Measurements from ENCODE around the gene NKAIN1. TPM values are rescaled to one million over a fixed set of nuclear protein-coding genes. Genes with fewer than 3 reads are reported as not detected.

NKAIN1 gene
- polyA plus RNA-seq, 2 of the 4 experiments (the other 2 are of a cell fraction): 0.74 to 0.80 TPM

DNA sequence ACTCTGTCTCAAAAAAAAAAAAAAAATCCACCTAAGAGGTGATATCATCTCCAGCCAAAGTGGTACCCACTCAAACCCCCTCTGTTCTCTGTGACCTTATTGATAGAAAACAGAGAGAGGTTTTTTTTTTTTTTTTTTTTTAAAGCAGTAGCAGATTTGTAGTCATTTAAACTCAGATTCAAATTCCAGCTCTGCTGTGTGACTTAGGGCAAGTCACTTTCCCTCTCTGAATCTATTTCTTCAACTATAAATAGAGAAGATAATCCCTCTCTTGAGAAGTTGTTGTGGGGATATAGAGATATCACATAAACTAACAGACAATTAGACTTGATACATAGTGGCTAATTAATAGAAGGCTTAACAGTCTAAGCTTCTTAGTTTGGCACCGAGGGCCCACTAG lies 48.4 kb downstream of the NKAIN1 start:
- ATAC-seq (no peak), DNase-seq (ENCODE audit: low read depth in 1 of 2, low spot score in 1 of 2) (no peak), FAIRE-seq (no peak)
- Histone ChIP-seq H3K9me3 (no peaks in the 10 kb centered on the region), H3K4me2 (no peak overlapping the region), H3K27ac (no peak overlapping the region), H3K4me3 (no peak overlapping the region), H3K4me1 (no peaks in the 10 kb centered on the region)
- TF ChIP-seq JUN (IDR thresholded peaks at IDR 0.05) (no peak), NFE2L2 (conservative IDR thresholded peaks at IDR 0.05; ENCODE audit: low read length) (no peak), RAD21 (conservative IDR thresholded peaks at IDR 0.05 in 1 of 2, IDR thresholded peaks at IDR 0.05 in 1 of 2) (no peak), ZNF302 (CRISPR knock-in tag; IDR thresholded peaks at IDR 0.05) (no peak), JUNB (IDR thresholded peaks at IDR 0.05) (no peak), HDAC2 (IDR thresholded peaks at IDR 0.05) (no peak), ZSCAN20 (CRISPR knock-in tag; IDR thresholded peaks at IDR 0.05) (no peak), EHMT2 (IDR thresholded peaks at IDR 0.05; ENCODE audit: low read depth) (no peak), BHLHE40 (IDR thresholded peaks at IDR 0.05; ENCODE audit: low read depth, low read length) (no peak), FOXS1 (CRISPR knock-in tag; IDR thresholded peaks at IDR 0.05) (no peak), RARB (CRISPR knock-in tag; IDR thresholded peaks at IDR 0.05) (no peak), EHF (CRISPR knock-in tag; IDR thresholded peaks at IDR 0.05) (no peak), KDM5A (IDR thresholded peaks at IDR 0.05) (no peak), EP300 (IDR thresholded peaks at IDR 0.05) (no peak), MAFK (IDR thresholded peaks at IDR 0.05; ENCODE audit: partially characterized antibody) (no peak)
- TF ChIP-seq, protein P1, sequence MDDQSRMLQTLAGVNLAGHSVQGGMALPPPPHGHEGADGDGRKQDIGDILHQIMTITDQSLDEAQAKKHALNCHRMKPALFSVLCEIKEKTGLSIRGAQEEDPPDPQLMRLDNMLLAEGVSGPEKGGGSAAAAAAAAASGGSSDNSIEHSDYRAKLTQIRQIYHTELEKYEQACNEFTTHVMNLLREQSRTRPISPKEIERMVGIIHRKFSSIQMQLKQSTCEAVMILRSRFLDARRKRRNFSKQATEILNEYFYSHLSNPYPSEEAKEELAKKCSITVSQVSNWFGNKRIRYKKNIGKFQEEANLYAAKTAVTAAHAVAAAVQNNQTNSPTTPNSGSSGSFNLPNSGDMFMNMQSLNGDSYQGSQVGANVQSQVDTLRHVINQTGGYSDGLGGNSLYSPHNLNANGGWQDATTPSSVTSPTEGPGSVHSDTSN (IDR thresholded peaks at IDR 0.05): no peak
- TF ChIP-seq, protein P2, sequence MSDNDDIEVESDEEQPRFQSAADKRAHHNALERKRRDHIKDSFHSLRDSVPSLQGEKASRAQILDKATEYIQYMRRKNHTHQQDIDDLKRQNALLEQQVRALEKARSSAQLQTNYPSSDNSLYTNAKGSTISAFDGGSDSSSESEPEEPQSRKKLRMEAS (IDR thresholded peaks at IDR 0.05): no peak
- TF ChIP-seq, protein P3, sequence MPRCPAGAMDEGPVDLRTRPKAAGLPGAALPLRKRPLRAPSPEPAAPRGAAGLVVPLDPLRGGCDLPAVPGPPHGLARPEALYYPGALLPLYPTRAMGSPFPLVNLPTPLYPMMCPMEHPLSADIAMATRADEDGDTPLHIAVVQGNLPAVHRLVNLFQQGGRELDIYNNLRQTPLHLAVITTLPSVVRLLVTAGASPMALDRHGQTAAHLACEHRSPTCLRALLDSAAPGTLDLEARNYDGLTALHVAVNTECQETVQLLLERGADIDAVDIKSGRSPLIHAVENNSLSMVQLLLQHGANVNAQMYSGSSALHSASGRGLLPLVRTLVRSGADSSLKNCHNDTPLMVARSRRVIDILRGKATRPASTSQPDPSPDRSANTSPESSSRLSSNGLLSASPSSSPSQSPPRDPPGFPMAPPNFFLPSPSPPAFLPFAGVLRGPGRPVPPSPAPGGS (IDR thresholded peaks at IDR 0.05): no peak
- CTCF ChIA-PET: interaction anchor here (0.7 to 7.5 kb wide), 6 partner anchors 8 to 232 kb away, joined by 3 to 48 read pairs (median 3); no protein-coding TSS in a partner anchor
- WGBS (ENCODE audit: missing lambda C conversion rate): 59% methylated on average over 1 of the region's 1 CpG
- POLR2A ChIA-PET: no interaction called here

DNA sequence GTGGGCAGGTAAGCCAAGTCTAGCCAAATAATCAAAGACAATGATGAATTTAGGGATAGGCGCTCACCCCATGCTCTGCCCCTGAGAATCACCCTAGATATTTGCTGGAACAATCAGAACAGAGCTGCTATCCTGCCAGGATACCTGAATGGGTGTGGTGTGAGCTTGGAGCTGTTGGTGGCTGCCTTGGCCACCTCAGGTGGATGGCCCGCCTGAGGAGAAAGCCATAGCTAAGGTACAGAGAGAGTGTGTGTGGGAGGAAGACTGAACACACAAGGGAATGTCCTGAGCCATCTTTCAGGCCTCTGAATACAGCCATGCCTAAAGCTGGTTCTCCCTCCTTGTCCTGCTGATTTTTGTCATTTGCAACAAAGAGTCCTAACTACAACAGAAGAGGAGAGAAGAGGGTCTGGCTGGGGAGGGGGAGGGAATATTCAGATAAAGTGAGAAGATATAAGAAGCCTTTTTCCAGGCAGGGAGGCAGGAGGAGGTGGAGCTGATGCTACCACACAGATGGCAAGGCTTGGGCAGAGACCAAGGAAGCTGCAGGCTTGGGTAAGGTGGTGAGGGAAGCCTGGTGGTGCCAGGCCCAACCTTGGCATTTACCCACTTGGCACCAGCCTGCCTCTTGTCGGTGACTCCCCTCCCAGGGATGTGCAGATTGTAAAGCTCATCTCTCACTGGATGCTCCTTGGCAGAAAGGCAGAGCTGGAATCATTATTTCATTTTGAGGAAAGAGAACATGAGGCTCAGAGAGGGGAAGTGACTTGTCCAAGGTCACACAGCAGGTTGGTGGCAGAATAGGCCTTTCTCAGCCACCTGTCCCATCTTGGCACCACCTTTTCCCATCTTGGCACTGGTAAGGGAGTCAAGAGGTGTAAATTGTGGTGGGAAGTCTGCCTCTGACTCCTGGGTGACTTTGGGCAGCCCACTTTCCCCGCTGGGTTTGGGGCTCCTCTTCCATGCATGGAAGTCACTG lies 49.7 kb downstream of the NKAIN1 start:
- no peaks in the 10 kb centered on the region for H3K4me1 ChIP-seq
- TF ChIP-seq RARB (CRISPR knock-in tag; IDR thresholded peaks at IDR 0.05) (no peak), FOXS1 (CRISPR knock-in tag; IDR thresholded peaks at IDR 0.05) (no peak), CHD4 (IDR thresholded peaks at IDR 0.05; ENCODE audit: borderline replicate concordance) (no peak), RFX5 (IDR thresholded peaks at IDR 0.05) (no peak), PHF8 (IDR thresholded peaks at IDR 0.05; ENCODE audit: borderline replicate concordance, low read depth) (no peak), HDAC2 (IDR thresholded peaks at IDR 0.05) (no peak), CBX2 (IDR thresholded peaks at IDR 0.05; ENCODE audit: borderline replicate concordance, low read depth) (no peak), MAFK (IDR thresholded peaks at IDR 0.05; ENCODE audit: partially characterized antibody) (no peak)
- TF ChIP-seq, protein P4, sequence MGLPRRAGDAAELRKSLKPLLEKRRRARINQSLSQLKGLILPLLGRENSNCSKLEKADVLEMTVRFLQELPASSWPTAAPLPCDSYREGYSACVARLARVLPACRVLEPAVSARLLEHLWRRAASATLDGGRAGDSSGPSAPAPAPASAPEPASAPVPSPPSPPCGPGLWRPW (IDR thresholded peaks at IDR 0.05): no peak
- H3K4me3 ChIP-seq: no peak overlapping the region
- H3K27ac ChIP-seq: no peak overlapping the region
- DNase-seq (ENCODE audit: low read depth in 1 of 2, low spot score in 1 of 2): no peak
- FAIRE-seq: no peak
- POLR2A ChIA-PET: no interaction called here
- no peaks in the 10 kb centered on the region for H3K9me3 ChIP-seq
- CTCF ChIA-PET: interaction anchor here (0.6 to 7.5 kb wide), 3 partner anchors 7 to 720 kb away, joined by 3 to 48 read pairs (median 3); no protein-coding TSS in a partner anchor
- H3K4me2 ChIP-seq: no peak overlapping the region
- no peak for ATAC-seq
- 61% methylated on average over 4 of the region's 4 CpGs for WGBS (ENCODE audit: missing lambda C conversion rate)

All from A549 (cell line).